RWPE1 (cell line): ENCODE results near the gene NUP85.

Source experiments
- CTCF ChIA-PET: fragments of 350-600 bp; sonication (Branson Sonifier 250); formaldehyde crosslinking; extraction: SDS; loops from one replicate; lab custom pipeline; 2021; lab: Yijun Ruan, JAX
- POLR2A ChIA-PET: fragments of 400-600 bp; formaldehyde crosslinking; extraction: SDS; loops from one replicate; lab custom pipeline; 2020; ENCODE audit warnings: antibody characterized with exemption; ENCODE audit not compliant: low non-redundant PET; lab: Yijun Ruan, JAX
- DNase-seq: peaks from one replicate; pipeline ENCODE4 v3.0.0; 2012; ENCODE audit warnings: low spot score
- H3K27ac ChIP-seq: fragments of 450-650 bp; 2 replicates; pipeline ENCODE4 v1.5.1; 2017
- TF ChIP-seq, protein P1 (sequence below): fragments of 450-650 bp; conservative IDR thresholded peaks from 2 replicates; pipeline ENCODE4 v1.5.1; 2017; ENCODE audit warnings: low read depth, mild to moderate bottlenecking

NUP85 gene

DNA sequence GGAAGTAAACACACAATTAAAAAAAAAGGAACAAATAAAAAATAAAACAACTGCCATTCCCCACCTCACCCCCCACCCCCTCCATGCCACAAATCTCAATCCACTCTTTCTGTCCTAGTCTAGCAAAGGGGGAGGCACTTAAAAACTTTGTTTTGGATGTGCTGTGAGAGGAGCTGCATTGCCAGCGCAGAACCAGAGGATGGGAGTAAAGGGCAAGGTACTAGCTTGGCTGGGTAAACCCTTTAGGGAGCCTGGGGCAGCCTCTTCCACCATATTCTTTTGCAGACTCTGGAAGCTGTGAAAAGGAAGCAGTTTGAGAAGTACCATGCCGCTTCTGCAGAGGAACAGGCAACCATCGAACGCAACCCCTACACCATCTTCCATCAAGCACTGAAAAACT, 57.6 kb downstream of the NUP85 start:
- H3K27ac ChIP-seq = no peak overlapping the region
- DNase-seq = no peak
- POLR2A ChIA-PET = no interaction called here

DNA sequence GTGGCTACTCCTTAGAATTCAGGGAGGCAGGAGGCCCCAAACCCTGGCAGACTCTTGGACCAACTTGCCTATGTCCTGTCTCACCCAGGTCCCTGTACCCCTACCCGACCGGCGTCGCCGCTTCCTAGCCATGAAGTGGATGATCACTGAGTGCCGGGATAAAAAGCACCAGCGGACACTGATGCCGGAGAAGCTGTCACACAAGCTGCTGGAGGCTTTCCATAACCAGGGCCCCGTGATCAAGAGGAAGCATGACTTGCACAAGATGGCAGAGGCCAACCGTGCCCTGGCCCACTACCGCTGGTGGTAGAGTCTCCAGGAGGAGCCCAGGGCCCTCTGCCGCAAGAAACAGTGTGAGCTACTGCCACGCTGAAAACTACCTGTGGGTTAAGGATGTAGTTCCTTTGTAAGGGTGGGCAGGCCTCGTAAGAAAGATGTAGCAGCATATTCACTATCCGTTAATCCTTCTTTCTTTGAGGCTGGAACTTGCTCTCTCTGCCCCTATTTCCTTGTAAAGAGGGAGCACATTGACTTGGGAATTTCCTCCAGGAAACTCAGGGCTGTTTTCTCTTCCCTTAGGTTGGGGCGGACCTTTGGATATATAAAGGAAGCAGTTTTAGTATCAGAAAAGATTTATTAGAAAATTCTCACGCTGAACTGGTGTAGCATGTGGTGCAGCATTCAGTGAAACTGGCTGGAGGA, 60.3 kb downstream of the NUP85 start:
- CTCF ChIA-PET = no interaction called here

More for the DNA sequence above, 57.6 kb downstream of the NUP85 start:
- TF ChIP-seq, protein P1, sequence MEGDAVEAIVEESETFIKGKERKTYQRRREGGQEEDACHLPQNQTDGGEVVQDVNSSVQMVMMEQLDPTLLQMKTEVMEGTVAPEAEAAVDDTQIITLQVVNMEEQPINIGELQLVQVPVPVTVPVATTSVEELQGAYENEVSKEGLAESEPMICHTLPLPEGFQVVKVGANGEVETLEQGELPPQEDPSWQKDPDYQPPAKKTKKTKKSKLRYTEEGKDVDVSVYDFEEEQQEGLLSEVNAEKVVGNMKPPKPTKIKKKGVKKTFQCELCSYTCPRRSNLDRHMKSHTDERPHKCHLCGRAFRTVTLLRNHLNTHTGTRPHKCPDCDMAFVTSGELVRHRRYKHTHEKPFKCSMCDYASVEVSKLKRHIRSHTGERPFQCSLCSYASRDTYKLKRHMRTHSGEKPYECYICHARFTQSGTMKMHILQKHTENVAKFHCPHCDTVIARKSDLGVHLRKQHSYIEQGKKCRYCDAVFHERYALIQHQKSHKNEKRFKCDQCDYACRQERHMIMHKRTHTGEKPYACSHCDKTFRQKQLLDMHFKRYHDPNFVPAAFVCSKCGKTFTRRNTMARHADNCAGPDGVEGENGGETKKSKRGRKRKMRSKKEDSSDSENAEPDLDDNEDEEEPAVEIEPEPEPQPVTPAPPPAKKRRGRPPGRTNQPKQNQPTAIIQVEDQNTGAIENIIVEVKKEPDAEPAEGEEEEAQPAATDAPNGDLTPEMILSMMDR = no peak
- CTCF ChIA-PET = interaction anchor here (0.6 to 4.2 kb wide), 3 partner anchors 8 to 23 kb away, joined by 3 to 20 read pairs (median 15); partner anchors contain the start of gene MIF4GD

DNA sequence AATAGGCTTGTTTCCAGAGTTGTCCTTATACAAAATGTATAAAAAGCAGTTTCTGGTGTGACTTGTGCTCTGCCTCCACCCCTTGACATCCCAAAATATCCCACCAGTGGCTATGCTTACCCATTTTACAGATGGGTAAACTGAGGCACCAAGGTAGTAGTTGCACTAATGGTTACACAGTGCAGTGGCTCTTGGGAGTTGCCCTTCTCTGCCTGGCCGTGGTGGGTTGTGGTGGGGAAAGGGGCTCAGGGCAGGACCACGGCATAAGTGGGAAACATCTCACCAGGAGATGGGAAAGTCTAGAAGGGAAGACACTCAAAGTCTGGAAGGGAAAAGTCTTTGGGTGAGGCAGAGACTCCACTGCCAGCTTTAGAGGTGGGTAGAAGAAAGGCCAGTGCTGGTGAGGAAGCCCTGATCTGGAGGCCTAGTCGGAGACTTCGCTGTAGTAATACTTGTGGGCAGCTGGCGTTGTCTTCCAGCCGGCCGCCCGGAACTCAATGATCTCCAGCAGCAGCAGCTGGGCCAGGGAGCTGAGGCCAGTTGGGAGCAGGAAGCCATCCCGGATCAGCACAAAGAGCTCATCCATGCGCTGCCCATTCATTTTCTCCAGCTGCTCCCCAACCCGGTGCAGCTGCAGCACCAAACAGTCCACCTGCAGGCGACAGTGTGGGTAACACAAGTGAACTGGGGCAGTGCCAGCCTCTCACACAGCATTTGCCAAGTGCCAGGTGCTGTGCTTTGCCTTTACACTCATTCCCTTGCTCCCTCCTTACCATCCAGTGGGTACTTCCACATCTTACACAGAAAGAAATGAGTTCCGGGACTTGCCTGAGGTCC, 61.1 kb downstream of the NUP85 start:
- CTCF ChIA-PET = interaction anchor here (0.6 to 0.9 kb wide), 3 partner anchors 80 to 146 kb away, joined by 4 read pairs; no protein-coding TSS in a partner anchor
- DNase-seq = no peak
- TF ChIP-seq, protein P1 = no peak
- POLR2A ChIA-PET = no interaction called here
- H3K27ac ChIP-seq = peak overlapping the region; percentile 55

More for the DNA sequence above, 60.3 kb downstream of the NUP85 start:
- POLR2A ChIA-PET = no interaction called here
- TF ChIP-seq, protein P1 = no peak
- H3K27ac ChIP-seq = peak overlapping the region; percentile 17; the same call in 1 of the 2 replicates
- DNase-seq = no peak

DNA sequence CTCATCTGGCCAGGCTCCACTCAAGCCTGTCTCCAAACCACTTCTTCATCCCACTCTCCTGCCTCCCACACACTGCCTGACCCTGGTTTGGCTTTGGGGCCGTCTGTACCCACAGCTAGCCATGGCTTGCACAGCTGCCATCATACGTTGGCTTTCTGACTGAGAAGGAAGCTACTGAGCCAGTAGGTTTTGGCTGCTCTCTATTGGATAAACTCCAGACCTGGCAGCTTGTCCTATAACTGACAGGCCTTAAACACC, 61.6 kb downstream of the NUP85 start:
- DNase-seq = no peak

DNA sequence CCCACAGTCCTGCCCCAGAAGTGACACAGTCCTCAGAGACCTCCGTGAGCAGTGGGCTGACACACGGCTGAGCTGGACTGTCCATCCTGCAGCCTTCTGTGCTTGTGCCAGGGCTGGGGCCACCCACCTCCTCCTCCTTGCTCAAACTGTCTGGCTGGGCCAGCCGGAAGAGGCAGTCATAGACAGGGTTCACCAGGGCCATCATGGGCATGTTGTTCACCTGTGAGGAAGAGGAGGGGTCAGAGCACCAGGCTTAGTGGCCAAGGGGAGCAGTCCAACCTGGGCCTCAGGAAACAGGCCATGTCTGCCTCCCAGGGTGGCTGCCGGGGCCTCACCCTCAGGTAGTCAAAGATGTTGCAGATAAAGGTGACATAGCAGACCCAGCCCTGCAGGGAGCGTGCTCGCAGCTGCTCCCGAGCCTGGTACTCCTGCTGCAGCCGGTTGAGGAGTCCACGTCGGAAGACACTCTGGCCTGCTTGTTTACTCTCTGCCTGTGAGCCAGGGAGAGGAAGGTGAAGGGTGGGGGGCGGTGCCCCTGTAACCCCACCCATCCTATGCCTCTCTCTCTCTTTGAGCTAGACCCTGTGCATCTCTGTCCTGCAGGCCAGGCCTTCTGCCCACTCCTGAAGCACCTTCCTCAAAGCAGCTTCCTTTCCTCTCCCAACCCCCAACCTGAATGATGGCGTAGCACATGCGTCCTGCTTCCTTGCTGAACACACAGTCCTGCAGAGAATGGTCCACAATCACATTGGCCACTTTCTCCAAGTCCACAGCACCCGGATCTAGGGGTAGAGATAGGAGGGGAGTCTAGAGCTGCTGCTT, 62.1 kb downstream of the NUP85 start:
- peak overlapping the region; percentile 55 for H3K27ac ChIP-seq
- no peak for DNase-seq
- ChIA-PET POLR2A (interaction anchor here (0.6 kb wide), 1 partner anchor 48 kb away, joined by 3 read pairs; no protein-coding TSS in a partner anchor), CTCF (interaction anchor here (0.9 kb wide), 1 partner anchor 145 kb away, joined by 4 read pairs; no protein-coding TSS in a partner anchor)
- TF ChIP-seq, protein P1 = no peak

More for the DNA sequence above, 61.6 kb downstream of the NUP85 start:
- TF ChIP-seq, protein P1 = no peak
- peak overlapping the region; percentile 55 for H3K27ac ChIP-seq
- ChIA-PET POLR2A (no interaction called here), CTCF (interaction anchor here (0.6 to 0.9 kb wide), 2 partner anchors 145 to 146 kb away, joined by 4 read pairs; no protein-coding TSS in a partner anchor)
